ENCODE results near the gene BST1. TPM values are rescaled to one million over a fixed set of nuclear protein-coding genes. Genes with fewer than 3 reads are reported as not detected.

BST1 gene
- total and polyA plus RNA-seq, 4 donors: 4.1 to 53.5 (median 11.0) TPM

GRCh38 chr4:15657366-15657765, 45.5 kb upstream of the BST1 start:
- Histone ChIP-seq H3K27ac (ENCODE audit: low read depth in 1 of 2, low read length in 1 of 2) (no peak overlapping the region), H3K36me3 (ENCODE audit: control insufficient read depth in 4 of 4, insufficient read depth in 4 of 4, low read length in 4 of 4) (no peaks in the 10 kb centered on the region), H3K27me3 (ENCODE audit: control insufficient read depth in 3 of 3, insufficient read depth in 3 of 3, low read length in 2 of 3) (no peaks in the 10 kb centered on the region), H3K9ac (ENCODE audit: insufficient read depth in 1 of 2, low read length in 2 of 2) (no peak overlapping the region), H3K4me3 (no peak overlapping the region), H3K9me3 (ENCODE audit: control insufficient read depth in 4 of 4, insufficient read depth in 3 of 4, low read length in 3 of 4) (no peaks in the 10 kb centered on the region), H3K4me1 (ENCODE audit: control insufficient read depth in 5 of 5, insufficient read depth in 5 of 5, low read length in 5 of 5) (peaks cover 2 to 28% (median 9%) of the 10 kb centered on the region in 5 donors)
- no peak for TF ChIP-seq CTCF (IDR thresholded peaks at IDR 0.05; ENCODE audit: control extremely low read depth, extremely low read depth)
- ATAC-seq (ENCODE audit: insufficient read depth, low FRiP score) (no peak), DNase-seq (peak in 2 of 3 donors; percentile 47 to 63)

- no peaks in the 10 kb centered on the region for H3K36me3 ChIP-seq (ENCODE audit: control insufficient read depth in 4 of 4, insufficient read depth in 4 of 4, low read length in 4 of 4)
- no peak for TF ChIP-seq CTCF (IDR thresholded peaks at IDR 0.05; ENCODE audit: control extremely low read depth, extremely low read depth)
- H3K27me3 ChIP-seq (ENCODE audit: control insufficient read depth in 3 of 3, insufficient read depth in 3 of 3, low read length in 2 of 3): no peaks in the 10 kb centered on the region
- ATAC-seq (ENCODE audit: insufficient read depth, low FRiP score): no peak
- H3K4me1 ChIP-seq (ENCODE audit: control insufficient read depth in 5 of 5, insufficient read depth in 5 of 5, low read length in 5 of 5): peaks cover 2 to 19% (median 7%) of the 10 kb centered on the region in 5 donors
- no peak for DNase-seq
- no peak overlapping the region for H3K27ac ChIP-seq (ENCODE audit: low read depth in 1 of 2, low read length in 1 of 2)
- 71 to 76% methylated on average over 4 of the region's 4 CpGs for WGBS, 2 donors
- no peak overlapping the region for H3K9ac ChIP-seq (ENCODE audit: insufficient read depth in 1 of 2, low read length in 2 of 2)
- no peaks in the 10 kb centered on the region for H3K9me3 ChIP-seq (ENCODE audit: control insufficient read depth in 4 of 4, insufficient read depth in 3 of 4, low read length in 3 of 4)
- H3K4me3 ChIP-seq: no peak overlapping the region
Measured at GRCh38 chr4:15658136-15658770, 44.6 kb upstream of the BST1 start.

GRCh38 chr4:15658781-15659180, 44.1 kb upstream of the BST1 start:
- H3K4me3 ChIP-seq: no peak overlapping the region
- peaks cover 1 to 14% (median 2%) of the 10 kb centered on the region in 5 donors for H3K4me1 ChIP-seq (ENCODE audit: control insufficient read depth in 5 of 5, insufficient read depth in 5 of 5, low read length in 5 of 5)
- ATAC-seq (ENCODE audit: insufficient read depth, low FRiP score) (no peak), DNase-seq (no peak)
- no peak for TF ChIP-seq CTCF (IDR thresholded peaks at IDR 0.05; ENCODE audit: control extremely low read depth, extremely low read depth)
- WGBS, 2 donors: 74 to 91% methylated on average over 2 of the region's 2 CpGs
- H3K9ac ChIP-seq (ENCODE audit: insufficient read depth in 1 of 2, low read length in 2 of 2): no peak overlapping the region
- no peaks in the 10 kb centered on the region for H3K36me3 ChIP-seq (ENCODE audit: control insufficient read depth in 4 of 4, insufficient read depth in 4 of 4, low read length in 4 of 4)
- no peak overlapping the region for H3K27ac ChIP-seq (ENCODE audit: low read depth in 1 of 2, low read length in 1 of 2)
- H3K27me3 ChIP-seq (ENCODE audit: control insufficient read depth in 3 of 3, insufficient read depth in 3 of 3, low read length in 2 of 3): no peaks in the 10 kb centered on the region
- H3K9me3 ChIP-seq (ENCODE audit: control insufficient read depth in 4 of 4, insufficient read depth in 3 of 4, low read length in 3 of 4): no peaks in the 10 kb centered on the region
